ENCODE data around the gene KRTCAP2.
A peak's percentile ranks its signal among the peaks of the same experiment; 100 is the strongest.
"Not testable (repeated sequence)": the region's sequence is repeated elsewhere in the genome, so short reads cannot be mapped to it uniquely, and the experiment has no call there.

KRTCAP2 gene

GRCh38 chr1:155198547-155198906, 25.4 kb upstream of the KRTCAP2 start:
- DNase-seq: no peak

DNA sequence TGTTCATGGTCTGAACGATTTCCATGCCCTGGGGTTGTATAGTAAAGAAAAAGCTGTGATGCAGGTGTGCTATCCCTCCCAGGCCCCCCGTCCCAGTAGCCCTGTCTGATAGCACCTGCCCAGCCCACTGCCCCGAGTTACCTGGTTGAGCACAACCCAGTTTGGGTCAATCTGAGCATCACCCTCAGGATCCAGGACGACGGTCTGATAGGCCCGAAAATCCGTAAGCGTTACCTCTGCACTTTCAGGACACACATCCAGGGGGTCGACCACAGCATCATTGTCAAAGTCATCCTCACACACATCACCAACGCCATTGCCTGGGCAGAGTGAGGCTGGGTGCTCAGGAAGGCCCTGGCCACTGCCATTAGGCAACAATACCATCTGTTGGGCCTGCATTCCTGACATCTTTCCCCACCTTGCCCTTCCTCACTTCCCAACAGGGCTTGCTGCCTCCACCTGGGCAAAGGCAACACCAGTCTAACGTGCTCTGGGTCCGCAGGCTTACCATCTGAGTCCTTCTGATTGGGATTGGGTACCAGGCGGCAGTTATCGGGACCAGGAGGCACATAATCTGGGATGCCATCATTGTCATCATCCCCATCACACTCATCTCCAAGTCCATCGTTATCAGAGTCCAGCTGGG, 24.9 kb upstream of the KRTCAP2 start:
- no peak for DNase-seq

GRCh38 chr1:155196893-155197638, 24.0 kb upstream of the KRTCAP2 start:
- DNase-seq: no peak

DNA sequence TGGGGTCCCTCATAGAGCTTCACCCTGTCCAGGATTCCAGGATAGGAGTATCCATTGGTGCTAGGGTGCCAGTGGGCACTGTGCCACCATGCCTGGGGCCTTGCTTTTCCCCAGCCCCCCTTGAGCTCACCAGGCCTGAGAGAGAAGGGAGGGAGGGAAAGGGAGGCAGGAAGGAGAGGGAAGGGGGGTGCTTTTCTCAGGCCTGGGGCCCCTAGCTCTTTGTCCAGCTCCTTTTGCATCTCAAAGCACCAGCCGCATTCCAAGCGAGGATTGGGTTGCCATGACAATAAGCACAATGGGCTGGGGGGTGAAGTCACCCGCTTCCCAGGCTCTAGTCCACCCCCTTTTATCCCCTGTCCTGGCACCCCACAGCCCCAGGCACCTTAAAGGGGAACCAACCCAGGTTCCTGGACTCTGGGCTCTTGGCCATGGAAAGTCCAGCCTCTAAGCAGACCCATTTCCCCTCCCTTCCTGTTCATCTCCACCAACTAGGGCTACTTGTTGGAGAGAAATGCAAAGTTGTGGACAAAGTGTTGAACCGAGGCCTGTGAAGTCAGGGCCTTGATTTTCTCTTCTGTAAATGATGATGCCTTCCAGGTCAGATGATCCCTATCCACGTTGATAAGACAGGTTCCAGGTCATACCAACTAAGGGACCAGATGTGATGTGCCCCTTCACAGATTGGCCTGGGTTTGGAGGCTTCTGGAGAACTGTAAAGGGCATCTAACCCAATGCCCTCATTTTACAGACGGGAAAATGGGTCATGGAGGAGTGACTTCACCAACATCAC, 23.2 kb upstream of the KRTCAP2 start:
- DNase-seq: no peak

DNA sequence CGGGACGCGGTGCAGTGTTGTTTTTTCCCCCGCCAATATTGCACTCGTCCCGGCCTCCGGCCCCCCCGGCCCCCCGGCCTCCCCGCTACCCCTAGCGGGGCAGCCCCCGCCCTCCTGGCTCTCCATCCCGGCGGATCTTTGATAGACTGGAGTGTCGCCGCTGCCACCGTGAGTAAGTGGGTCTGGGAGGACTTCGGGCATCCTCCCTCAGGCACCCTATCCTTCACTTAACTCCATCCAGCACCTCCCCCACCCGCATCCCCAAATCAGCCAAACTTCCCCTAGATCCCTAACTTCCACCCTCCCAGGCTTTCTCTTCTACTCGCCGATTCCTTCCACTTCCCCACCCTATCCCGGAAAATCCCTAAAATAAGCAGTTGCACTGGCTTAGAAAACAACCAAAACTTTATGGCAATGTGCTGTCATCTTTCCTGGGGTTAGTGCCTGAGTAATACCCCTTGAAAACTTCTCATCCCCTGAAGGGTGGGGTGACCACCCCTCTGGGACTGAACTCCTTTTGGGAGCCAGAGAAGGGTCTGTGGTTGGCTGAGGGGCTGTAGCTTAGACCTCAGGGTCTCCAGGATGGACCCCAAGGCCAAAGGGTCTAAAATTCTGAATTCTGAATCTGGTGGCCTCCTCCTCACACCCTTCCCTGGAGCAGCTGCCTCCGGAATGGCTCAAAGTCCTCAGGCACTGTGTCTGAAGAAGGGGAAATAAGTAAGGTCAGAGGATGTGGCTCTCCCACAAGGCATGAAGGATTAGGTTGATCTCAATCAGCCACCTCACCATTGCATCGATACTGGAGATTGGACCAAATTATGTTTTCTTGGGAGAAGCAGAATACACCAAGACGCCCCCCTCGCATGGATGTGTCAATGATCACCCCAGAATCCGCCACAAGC, 22.3 kb upstream of the KRTCAP2 start:
- DNase-seq: no peak

DNA sequence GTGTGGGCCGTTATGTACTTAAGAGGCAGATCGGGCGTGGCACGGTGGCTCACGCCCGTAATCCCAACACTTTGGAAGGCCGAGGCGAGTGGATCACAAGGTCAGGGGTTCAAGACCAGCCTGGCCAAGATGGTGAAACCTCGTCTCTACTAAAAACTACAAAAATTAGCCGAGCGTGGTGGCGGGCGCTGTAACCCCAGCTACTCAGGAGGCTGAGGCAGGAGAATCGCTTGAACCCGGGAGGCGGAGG, 20.8 kb upstream of the KRTCAP2 start:
- DNase-seq: not testable (repeated sequence)

DNA sequence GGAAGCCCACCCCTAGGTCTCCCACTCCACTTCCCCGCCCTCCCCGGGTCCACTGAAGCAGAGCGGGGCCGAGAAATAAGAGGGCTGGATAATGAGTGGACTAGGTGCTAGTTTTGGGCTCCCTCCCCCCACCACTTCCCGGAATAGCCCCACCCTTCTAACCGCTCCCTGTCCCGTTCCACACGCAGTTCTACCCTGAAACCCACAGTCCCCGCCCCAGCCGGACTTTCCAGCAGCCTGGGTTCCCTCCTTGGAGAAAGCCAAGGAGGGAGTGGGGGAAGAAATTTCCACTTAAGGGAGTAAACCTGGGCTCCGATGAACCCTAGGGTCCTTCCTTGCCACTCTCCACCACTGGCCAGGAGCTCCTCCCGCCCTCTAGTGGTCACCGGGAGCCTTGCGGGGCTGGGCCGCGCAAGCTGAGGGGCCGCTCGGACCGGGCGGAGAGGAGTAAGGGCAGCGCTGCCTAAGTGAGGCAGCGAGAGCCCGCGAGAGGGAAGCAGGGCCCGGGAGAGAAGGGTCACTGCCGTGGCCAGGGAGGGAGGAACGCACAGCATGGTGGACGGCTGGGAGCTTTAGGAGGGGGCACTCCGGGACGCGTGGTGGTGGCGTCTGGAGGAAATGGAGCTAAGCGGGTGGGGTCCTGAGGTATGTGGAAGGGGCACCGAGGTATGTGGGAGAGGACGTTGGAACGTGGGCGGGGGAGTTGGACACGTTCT, 20.3 kb upstream of the KRTCAP2 start:
- peak; percentile 88 for DNase-seq

GRCh38 chr1:155192346-155193274, 19.5 kb upstream of the KRTCAP2 start:
- DNase-seq: peak; percentile 65

DNA sequence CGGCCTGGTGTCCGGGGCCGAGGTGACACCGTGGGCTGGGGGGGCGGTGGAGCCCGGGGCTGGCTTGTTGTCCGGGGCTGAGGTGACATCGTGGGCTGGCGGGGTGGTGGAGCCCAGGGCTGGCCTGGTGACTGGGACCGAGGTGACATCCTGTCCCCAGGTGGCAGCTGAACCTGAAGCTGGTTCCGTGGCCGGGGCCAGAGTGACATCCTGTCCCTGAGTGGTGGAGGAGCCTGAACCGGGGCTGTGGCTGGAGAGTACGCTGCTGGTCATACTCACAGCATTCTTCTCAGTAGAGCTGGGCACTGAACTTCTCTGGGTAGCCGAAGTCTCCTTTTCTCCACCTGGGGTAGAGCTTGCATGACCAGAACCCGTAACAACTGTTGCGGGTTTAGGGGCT, 18.8 kb upstream of the KRTCAP2 start:
- DNase-seq: no peak

DNA sequence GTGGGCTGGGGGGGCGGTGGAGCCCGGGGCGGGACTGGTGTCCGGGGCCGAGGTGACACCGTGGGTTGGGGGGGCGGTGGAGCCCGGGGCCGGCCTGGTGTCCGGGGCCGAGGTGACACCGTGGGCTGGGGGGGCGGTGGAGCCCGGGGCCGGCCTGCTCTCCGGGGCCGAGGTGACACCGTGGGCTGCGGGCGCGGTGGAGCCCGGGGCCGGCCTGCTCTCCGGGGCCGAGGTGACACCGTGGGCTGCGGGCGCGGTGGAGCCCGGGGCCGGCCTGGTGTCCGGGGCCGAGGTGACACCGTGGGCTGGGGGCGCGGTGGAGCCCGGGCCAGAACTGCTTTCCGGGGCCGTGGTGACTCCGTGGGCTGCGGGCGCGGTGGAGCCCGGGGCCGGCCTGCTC, 16.8 kb upstream of the KRTCAP2 start:
- not testable (repeated sequence) for DNase-seq

GRCh38 chr1:155188268-155188667, 15.2 kb upstream of the KRTCAP2 start:
- no peak for DNase-seq

GRCh38 chr1:155187456-155187891, 14.4 kb upstream of the KRTCAP2 start:
- DNase-seq: no peak

GRCh38 chr1:155186794-155187455, 13.8 kb upstream of the KRTCAP2 start:
- no peak for DNase-seq

- no peak for DNase-seq
Measured at GRCh38 chr1:155186067-155186793, 13.1 kb upstream of the KRTCAP2 start.

DNA sequence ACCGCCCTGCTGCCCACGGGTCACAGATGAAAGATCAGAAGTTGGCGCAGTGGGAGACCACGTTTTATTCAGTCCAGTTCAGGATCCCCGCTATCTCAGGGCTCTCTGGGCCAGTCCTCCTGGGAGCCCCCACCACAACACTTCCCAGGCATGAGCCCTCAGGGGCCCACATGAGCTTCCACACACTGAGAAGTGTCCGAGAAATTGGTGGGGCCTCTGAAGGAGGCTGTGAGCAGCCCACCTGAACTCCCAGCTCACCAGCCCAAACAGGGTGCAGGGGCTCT, 12.6 kb upstream of the KRTCAP2 start:
- no peak for DNase-seq

DNA sequence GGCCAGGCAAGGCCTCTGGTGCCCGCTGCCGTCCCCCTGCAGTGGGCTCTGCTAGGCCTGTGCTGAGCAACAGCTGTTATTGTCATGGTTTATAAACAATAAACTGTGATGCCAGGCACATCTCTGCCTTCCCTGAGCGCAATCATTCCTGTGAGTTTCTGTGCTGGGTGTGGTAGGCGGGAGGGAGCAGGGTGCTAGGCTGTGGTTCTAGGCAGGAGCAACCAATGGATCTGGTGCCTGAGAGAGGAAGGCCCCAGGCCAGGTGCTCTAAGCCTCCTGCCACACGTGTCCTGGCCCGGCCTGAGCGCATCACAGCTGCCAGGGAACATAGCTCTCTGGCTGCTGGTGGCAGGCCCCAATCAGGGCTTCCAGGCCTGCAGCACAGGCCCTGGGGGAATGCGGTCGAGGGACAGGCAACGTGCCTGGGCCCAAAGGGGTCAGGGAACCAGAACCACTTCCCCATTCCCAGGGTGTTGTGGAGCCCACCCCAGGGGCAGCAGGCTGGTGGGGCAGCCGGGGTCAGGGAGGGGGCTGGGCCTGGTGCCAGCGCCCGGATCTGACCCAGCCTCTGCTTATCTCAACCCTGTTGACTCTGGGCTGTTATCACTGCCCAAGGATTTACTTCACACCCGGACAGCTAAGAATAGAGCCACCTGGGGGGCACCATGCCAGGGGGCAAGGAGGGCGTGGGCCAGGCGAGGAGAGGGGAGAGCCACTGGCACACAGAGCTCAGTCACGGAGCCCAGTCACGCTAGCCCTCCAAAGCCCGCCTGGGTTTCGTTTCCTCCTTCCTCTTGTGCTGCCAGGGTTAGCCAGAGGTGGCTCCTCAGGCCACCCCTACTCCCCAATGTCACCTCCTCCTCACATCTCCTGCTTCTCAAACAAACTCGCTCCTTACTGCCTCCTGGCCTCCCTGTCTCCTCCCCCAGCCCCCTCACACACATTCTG, 12.0 kb upstream of the KRTCAP2 start:
- no peak for DNase-seq

DNA sequence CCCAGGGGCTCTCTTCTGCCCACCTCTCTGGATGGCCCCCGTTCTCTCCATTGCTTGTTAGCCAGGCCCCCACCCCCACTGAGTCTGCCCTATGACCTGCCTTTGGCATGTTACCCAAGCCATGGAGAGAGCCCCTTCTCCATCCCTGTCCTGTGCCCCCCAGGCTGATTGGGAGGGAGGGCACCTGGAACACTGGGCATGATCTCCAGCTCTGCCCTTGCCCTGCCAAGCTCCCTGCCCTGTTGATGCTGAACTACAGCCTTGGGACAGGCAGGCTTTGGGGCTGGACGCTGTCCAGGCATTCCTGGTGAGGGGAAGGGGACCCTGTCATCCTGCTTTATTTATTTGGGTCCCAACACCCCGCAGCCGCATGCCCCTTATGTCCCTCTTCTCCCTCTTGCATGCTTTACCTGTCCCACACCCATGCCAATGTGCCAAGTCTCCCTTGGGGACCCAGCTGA, 11.3 kb upstream of the KRTCAP2 start:
- no peak for DNase-seq

GRCh38 chr1:155183775-155184221, 10.7 kb upstream of the KRTCAP2 start:
- DNase-seq: no peak

GRCh38 chr1:155182052-155182550, 9.0 kb upstream of the KRTCAP2 start:
- no peak for DNase-seq

Measured in activated CD4-positive, alpha-beta T cell treated with anti-CD3 and anti-CD28 coated beads for 48 hours (primary cell).